AG09309 (cell line): ENCODE results near the gene MAN1B1.
A peak's percentile ranks its signal among the peaks of the same experiment; 100 is the strongest.

Experiments used
- DNase-seq: peaks from one replicate; pipeline ENCODE4 v3.0.0-alpha.2; 2010; ENCODE audit warnings: low read depth
- H3K4me3 ChIP-seq: 2 replicates; pipeline ENCODE4 v1.5.1; 2011; ENCODE audit warnings: mild to moderate bottlenecking, low read depth, low read length, moderate library complexity; ENCODE audit not compliant: control insufficient read depth
- CTCF ChIP-seq: IDR thresholded peaks from 2 replicates; pipeline ENCODE4 v1.5.1; 2011; ENCODE audit warnings: mild to moderate bottlenecking, low read depth, low read length, inconsistent platforms; ENCODE audit not compliant: insufficient read depth, control insufficient read depth; ENCODE audit errors: missing control alignments

MAN1B1 gene

DNA sequence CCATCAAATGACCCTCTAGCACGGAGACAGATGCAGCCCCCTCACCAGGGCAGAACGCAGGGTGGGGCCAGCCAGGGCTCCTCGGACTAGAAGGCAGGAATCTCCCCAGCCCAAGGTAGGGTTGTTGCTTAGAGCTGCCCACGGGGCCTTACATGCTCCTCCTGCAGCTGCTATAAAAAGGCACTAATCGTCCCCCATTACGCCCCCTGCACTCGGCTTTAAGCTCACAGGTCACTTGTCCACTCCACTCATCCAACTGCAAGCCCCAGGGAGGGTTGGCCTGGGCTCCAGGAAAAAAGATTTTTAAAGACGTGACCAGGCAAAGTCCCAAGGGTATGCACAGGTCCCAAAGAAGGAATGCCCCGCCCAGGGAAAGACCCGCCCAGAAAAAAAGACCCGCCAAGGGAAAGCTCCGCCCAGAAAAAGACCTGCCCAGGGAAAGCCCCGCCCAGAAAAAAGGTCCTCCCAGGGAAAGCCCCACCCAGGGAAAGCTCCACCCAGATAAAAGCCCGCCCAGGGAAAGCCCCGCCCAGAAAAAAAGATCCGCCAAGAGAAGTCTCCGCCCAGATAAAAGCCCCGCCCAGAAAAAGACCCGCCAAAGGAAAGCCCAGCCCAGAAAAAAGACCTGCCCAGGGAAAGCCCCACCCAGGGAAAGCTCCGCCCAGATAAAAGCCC is 63.3 kb downstream of the MAN1B1 start:
- no peak for TF ChIP-seq CTCF
- no peak overlapping the region for H3K4me3 ChIP-seq
- no peak for DNase-seq

GRCh38 chr9:137150617-137151457 is 64.1 kb downstream of the MAN1B1 start:
- TF ChIP-seq CTCF, result no peak
- no peak overlapping the region for H3K4me3 ChIP-seq
- no peak for DNase-seq

GRCh38 chr9:137152844-137153405 is 66.1 kb downstream of the MAN1B1 start:
- DNase-seq, result no peak
- H3K4me3 ChIP-seq, result no peak overlapping the region
- TF ChIP-seq CTCF, result no peak

GRCh38 chr9:137156567-137157375 is 70.0 kb downstream of the MAN1B1 start:
- no peak for TF ChIP-seq CTCF

DNA sequence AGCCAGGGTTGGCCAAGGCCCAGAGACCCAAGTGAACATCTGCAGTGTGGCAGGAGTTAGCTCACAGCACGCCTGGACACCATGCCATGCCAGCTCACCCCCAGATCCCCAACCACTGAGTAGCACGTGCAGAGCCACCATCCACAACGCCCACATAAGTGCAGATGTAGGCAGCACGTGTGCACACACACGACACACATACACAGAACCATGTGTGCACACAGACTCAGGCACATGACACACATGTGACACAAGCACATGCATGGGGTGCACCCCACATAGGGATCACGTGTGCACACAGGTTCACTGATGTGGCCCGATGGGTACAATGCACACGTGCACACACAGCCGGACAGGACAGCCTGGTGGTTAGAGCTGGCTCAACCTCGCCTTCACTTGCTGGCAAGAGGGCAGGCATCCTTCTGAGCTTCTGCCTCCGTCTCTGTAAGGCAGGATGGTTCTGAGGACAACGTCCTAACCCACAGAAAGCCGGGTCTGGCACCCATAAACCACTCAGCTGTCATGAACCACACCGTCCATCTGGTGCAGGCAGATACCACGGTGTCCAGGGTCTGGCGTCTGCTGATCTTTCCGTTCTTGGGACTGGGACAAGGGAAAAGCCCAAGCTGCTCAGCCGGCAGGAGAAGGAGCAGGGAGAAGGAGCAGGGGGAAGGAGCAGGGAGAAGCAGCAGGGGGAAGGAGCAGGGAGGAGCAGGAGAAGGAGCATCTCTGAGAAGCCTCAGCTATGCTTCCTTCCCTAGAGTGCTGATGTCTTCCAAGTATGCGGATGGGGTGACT is 71.0 kb downstream of the MAN1B1 start:
- no peak for TF ChIP-seq CTCF

More at GRCh38 chr9:137156567-137157375, 70.0 kb downstream of the MAN1B1 start:
- peak overlapping the region; percentile 1 for H3K4me3 ChIP-seq
- no peak for DNase-seq

DNA sequence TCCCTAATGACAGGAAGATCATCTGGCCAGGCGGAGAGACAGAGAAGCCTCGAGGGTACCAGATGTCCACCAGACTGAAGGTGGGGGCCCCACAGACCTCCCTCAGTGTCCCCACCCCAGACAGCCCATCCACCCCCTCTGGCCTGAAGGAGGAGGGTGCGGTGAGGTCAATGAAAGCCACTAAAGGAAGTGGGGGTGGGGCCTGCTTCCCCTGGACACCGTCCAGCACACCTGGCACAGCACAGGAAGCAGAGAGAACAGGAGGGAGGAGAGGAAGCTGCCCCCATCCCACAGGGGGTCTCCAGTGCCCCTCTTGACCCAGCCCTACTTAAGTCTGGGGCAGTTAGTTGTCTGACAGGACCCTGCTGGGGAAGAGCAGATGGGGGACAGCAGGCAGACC is 71.8 kb downstream of the MAN1B1 start:
- no peak overlapping the region for H3K4me3 ChIP-seq
- TF ChIP-seq CTCF, result no peak
- DNase-seq, result no peak

More for the DNA sequence above, 71.0 kb downstream of the MAN1B1 start:
- H3K4me3 ChIP-seq, result no peak overlapping the region
- DNase-seq, result no peak
